Vagina (tissue), 2 donors: ENCODE results near the gene KRT33B. TPM values are rescaled to one million over a fixed set of nuclear protein-coding genes. Genes with fewer than 3 reads are reported as not detected.

Source experiments
- DNase-seq, 2 donors: peaks; one replicate each; pipeline ENCODE4 v3.0.0-alpha.2; 2017; ENCODE audit errors: extremely low spot score in 2 of 2
- H3K27ac ChIP-seq: fragments of 200-600 bp; sonication (generic); one replicate; pipeline ENCODE4 v1.5.1; 2019
- H3K27me3 ChIP-seq: fragments of 200-600 bp; sonication (generic); one replicate; pipeline ENCODE4 v1.5.1; 2019
- H3K36me3 ChIP-seq, 2 donors: fragments of 200-600 bp; sonication (generic); one replicate each; pipeline ENCODE4 v1.5.1; 2017 to 2019
- H3K4me1 ChIP-seq: fragments of 200-600 bp; sonication (generic); one replicate; pipeline ENCODE4 v1.5.1; 2019
- H3K4me3 ChIP-seq, 2 donors: fragments of 200-600 bp; sonication (generic); 1 replicate in 1 of 2; 2 replicates in 1 of 2; pipeline ENCODE4 v1.5.1; 2016 to 2019
- H3K9me3 ChIP-seq: fragments of 200-600 bp; sonication (generic); one replicate; pipeline ENCODE4 v1.5.1; 2019
- CTCF ChIP-seq, 3 experiments: fragments of 450-650 bp in 2 of 3; fragments of 200-600 bp in 1 of 3; sonication (generic) in 1 of 3; IDR thresholded peaks; one replicate each; pipeline ENCODE4 v1.5.1; 2017 to 2019; ENCODE audit warnings: antibody characterized with exemption in 3 of 3, mild to moderate bottlenecking in 2 of 3, moderate library complexity in 2 of 3
- POLR2A ChIP-seq, 2 donors: fragments of 450-650 bp; IDR thresholded peaks; one replicate each; pipeline ENCODE4 v1.6.1; 2017; ENCODE audit warnings: antibody characterized with exemption in 2 of 2, mild to moderate bottlenecking in 2 of 2, moderate library complexity in 2 of 2
- POLR2AphosphoS5 ChIP-seq, 2 donors: sonication (generic); formaldehyde crosslinking; IDR thresholded peaks; one replicate each; pipeline ENCODE4 v1.9.0; 2017; ENCODE audit warnings: antibody characterized with exemption in 2 of 2, mild to moderate bottlenecking in 2 of 2, low read depth in 1 of 2; ENCODE audit not compliant: insufficient read depth in 1 of 2
- intact Hi-C: fragments of 100-400 bp; cut with DNase I; formaldehyde crosslinking; loops from one replicate; pipeline ENCODE4 v1.15.1; 2023
- total RNA-seq: library from RNA; depleted of rRNA; stranded (reverse); fragments of >200 nt; gene quantifications from one replicate; pipeline ENCODE4 v1.2.3, GENCODE V29; 2016

The KRT33B gene
- not detected for total RNA-seq

- H3K36me3 ChIP-seq, result no peaks in the 10 kb centered on the region
- no peaks in the 10 kb centered on the region for H3K9me3 ChIP-seq
- peaks cover 14% of the 10 kb centered on the region for H3K4me1 ChIP-seq
- DNase-seq, result no peak
- intact Hi-C loops, result no loop called here
- peak within 1 kb of the TSS; percentile 43 for H3K27ac ChIP-seq
- TF ChIP-seq POLR2AphosphoS5 (IDR thresholded peaks at IDR 0.05; ENCODE audit: insufficient read depth in 1 of 2, low read depth in 1 of 2), result no peak
- no peak for TF ChIP-seq POLR2A (IDR thresholded peaks at IDR 0.05)
- TF ChIP-seq CTCF (IDR thresholded peaks at IDR 0.05), result no peak
- no peaks in the 10 kb centered on the region for H3K27me3 ChIP-seq
- H3K4me3 ChIP-seq, result no peak within 1 kb of the TSS
Observed at GRCh38 chr17:41369713-41370112, at the start of gene KRT33B. KRT33B (minus strand) TSS chr17:41369813; CDS start chr17:41369750, 63 bp downstream.

GRCh38 chr17:41418116-41418860 is 48.7 kb upstream of the KRT33B start:
- no peak for DNase-seq
- H3K27me3 ChIP-seq, result no peaks in the 10 kb centered on the region
- intact Hi-C loops, result no loop called here
- no peaks in the 10 kb centered on the region for H3K9me3 ChIP-seq
- TF ChIP-seq POLR2A (IDR thresholded peaks at IDR 0.05), result no peak
- TF ChIP-seq POLR2AphosphoS5 (IDR thresholded peaks at IDR 0.05; ENCODE audit: insufficient read depth in 1 of 2, low read depth in 1 of 2), result no peak
- TF ChIP-seq CTCF (IDR thresholded peaks at IDR 0.05), result no peak
- peaks cover 77% of the 10 kb centered on the region for H3K4me1 ChIP-seq
- peak overlapping the region; percentile 29 for H3K27ac ChIP-seq
- H3K4me3 ChIP-seq, result no peak overlapping the region
- H3K36me3 ChIP-seq, result no peaks in the 10 kb centered on the region

GRCh38 chr17:41417576-41418015 is 48.0 kb upstream of the KRT33B start:
- Histone ChIP-seq H3K4me1 (peaks cover 77% of the 10 kb centered on the region), H3K36me3 (no peaks in the 10 kb centered on the region), H3K9me3 (no peaks in the 10 kb centered on the region), H3K27me3 (no peaks in the 10 kb centered on the region), H3K27ac (peak overlapping the region; percentile 68), H3K4me3 (no peak overlapping the region)
- DNase-seq, result no peak
- intact Hi-C loops, result no loop called here
- TF ChIP-seq CTCF (IDR thresholded peaks at IDR 0.05) (no peak), POLR2AphosphoS5 (IDR thresholded peaks at IDR 0.05; ENCODE audit: insufficient read depth in 1 of 2, low read depth in 1 of 2) (no peak), POLR2A (IDR thresholded peaks at IDR 0.05) (no peak)

GRCh38 chr17:41417127-41417526 is 47.5 kb upstream of the KRT33B start:
- Histone ChIP-seq H3K27me3 (no peaks in the 10 kb centered on the region), H3K4me1 (peaks cover 73% of the 10 kb centered on the region), H3K27ac (peak overlapping the region; percentile 68), H3K4me3 (no peak overlapping the region), H3K36me3 (no peaks in the 10 kb centered on the region), H3K9me3 (no peaks in the 10 kb centered on the region)
- TF ChIP-seq POLR2AphosphoS5 (IDR thresholded peaks at IDR 0.05; ENCODE audit: insufficient read depth in 1 of 2, low read depth in 1 of 2), result no peak
- TF ChIP-seq CTCF (IDR thresholded peaks at IDR 0.05), result no peak
- TF ChIP-seq POLR2A (IDR thresholded peaks at IDR 0.05), result no peak
- DNase-seq, result no peak
- intact Hi-C loops, result no loop called here

- no peak for DNase-seq
Observed at GRCh38 chr17:41416479-41416878, 46.9 kb upstream of the KRT33B start.

More at GRCh38 chr17:41416479-41416878, 46.9 kb upstream of the KRT33B start:
- Histone ChIP-seq H3K27ac (peak overlapping the region; percentile 68), H3K36me3 (no peaks in the 10 kb centered on the region), H3K9me3 (no peaks in the 10 kb centered on the region), H3K27me3 (no peaks in the 10 kb centered on the region), H3K4me1 (peaks cover 67% of the 10 kb centered on the region), H3K4me3 (no peak overlapping the region)
- TF ChIP-seq POLR2A (IDR thresholded peaks at IDR 0.05), result no peak
- TF ChIP-seq POLR2AphosphoS5 (IDR thresholded peaks at IDR 0.05; ENCODE audit: insufficient read depth in 1 of 2, low read depth in 1 of 2), result no peak
- TF ChIP-seq CTCF (IDR thresholded peaks at IDR 0.05), result no peak
- intact Hi-C loops, result no loop called here
